ENCODE results near the gene DGKK. TPM values are rescaled to one million over a fixed set of nuclear protein-coding genes. Genes with fewer than 3 reads are reported as not detected.

DGKK gene
- total and polyA plus RNA-seq, 7 donors: under 0.01 TPM; not detected in 6

- 58 to 71% (median 65%) methylated on average over 5 of the region's 5 CpGs for WGBS, 3 donors
- Histone ChIP-seq H3K36me3 (ENCODE audit: insufficient read depth in 1 of 2, low read depth in 1 of 2) (no peaks in the 10 kb centered on the region), H3K4me3 (no peak overlapping the region), H3K27me3 (ENCODE audit: insufficient read depth in 3 of 3, low read length in 2 of 3) (peaks cover 0 to 30% (median 0%) of the 10 kb centered on the region in 3 donors), H3K9me3 (no peaks in the 10 kb centered on the region), H3K4me1 (no peaks in the 10 kb centered on the region), H3K27ac (no peak overlapping the region)
- ATAC-seq (no peak), DNase-seq (no peak)
- no peak for TF ChIP-seq CTCF (IDR thresholded peaks at IDR 0.05)
- intact Hi-C loops (cut with DNase I): no loop called here
These were observed 39.6 kb downstream of the DGKK start for GRCh38 chrX:50430917-50431575.

- WGBS, 3 donors: 10 to 46% (median 35%) methylated on average over 1 of the region's 1 CpG
- Histone ChIP-seq H3K27me3 (ENCODE audit: insufficient read depth in 3 of 3, low read length in 2 of 3) (peaks cover 0 to 23% (median 0%) of the 10 kb centered on the region in 3 donors), H3K4me1 (no peaks in the 10 kb centered on the region), H3K27ac (no peak overlapping the region), H3K36me3 (ENCODE audit: insufficient read depth in 1 of 2, low read depth in 1 of 2) (no peaks in the 10 kb centered on the region), H3K9me3 (no peaks in the 10 kb centered on the region), H3K4me3 (no peak overlapping the region)
- intact Hi-C loops (cut with DNase I): no loop called here
- no peak for DNase-seq
- TF ChIP-seq CTCF (IDR thresholded peaks at IDR 0.05): no peak
- no peak for ATAC-seq
These were observed 42.5 kb downstream of the DGKK start for GRCh38 chrX:50428174-50428573.

GRCh38 chrX:50407976-50408375 is 62.6 kb downstream of the DGKK start:
- Histone ChIP-seq H3K27ac (no peak overlapping the region), H3K4me3 (no peak overlapping the region), H3K27me3 (ENCODE audit: insufficient read depth in 3 of 3, low read length in 2 of 3) (peaks cover 0 to 14% (median 0%) of the 10 kb centered on the region in 3 donors), H3K36me3 (ENCODE audit: insufficient read depth in 1 of 2, low read depth in 1 of 2) (no peaks in the 10 kb centered on the region), H3K9me3 (no peaks in the 10 kb centered on the region), H3K4me1 (no peaks in the 10 kb centered on the region)
- intact Hi-C loops (cut with DNase I): no loop called here
- TF ChIP-seq CTCF (IDR thresholded peaks at IDR 0.05): no peak
- WGBS, 3 donors: 68 to 90% (median 85%) methylated on average over 2 of the region's 2 CpGs
- DNase-seq (no peak), ATAC-seq (no peak)

GRCh38 chrX:50403903-50404302 is 66.7 kb downstream of the DGKK start:
- Histone ChIP-seq H3K4me1 (no peaks in the 10 kb centered on the region), H3K36me3 (ENCODE audit: insufficient read depth in 1 of 2, low read depth in 1 of 2) (no peaks in the 10 kb centered on the region), H3K27me3 (ENCODE audit: insufficient read depth in 3 of 3, low read length in 2 of 3) (peaks cover 0 to 15% (median 0%) of the 10 kb centered on the region in 3 donors), H3K4me3 (no peak overlapping the region), H3K9me3 (no peaks in the 10 kb centered on the region), H3K27ac (no peak overlapping the region)
- DNase-seq (no peak), ATAC-seq (no peak)
- 69 to 84% (median 79%) methylated on average over 5 of the region's 5 CpGs for whole genome bisulfite sequencing, 3 donors
- no peak for TF ChIP-seq CTCF (IDR thresholded peaks at IDR 0.05)
- intact Hi-C loops (cut with DNase I): no loop called here

GRCh38 chrX:50402886-50403285 is 67.7 kb downstream of the DGKK start:
- intact Hi-C loops (cut with DNase I): no loop called here
- TF ChIP-seq CTCF (IDR thresholded peaks at IDR 0.05): no peak
- no peaks in the 10 kb centered on the region for H3K9me3 ChIP-seq
- H3K27me3 ChIP-seq (ENCODE audit: insufficient read depth in 3 of 3, low read length in 2 of 3): peaks cover 0 to 15% (median 0%) of the 10 kb centered on the region in 3 donors
- H3K36me3 ChIP-seq (ENCODE audit: insufficient read depth in 1 of 2, low read depth in 1 of 2): no peaks in the 10 kb centered on the region
- WGBS, 3 donors: 81 to 91% (median 84%) methylated on average over 3 of the region's 3 CpGs
- no peak overlapping the region for H3K27ac ChIP-seq
- H3K4me1 ChIP-seq: no peaks in the 10 kb centered on the region
- no peak for DNase-seq
- H3K4me3 ChIP-seq: no peak overlapping the region
- no peak for ATAC-seq
